Adipose tissue (tissue), 3 donors: Measurements from ENCODE around the gene CYP8B1. TPM values are rescaled to one million over a fixed set of nuclear protein-coding genes. Genes with fewer than 3 reads are reported as not detected.

Experiments used
- H3K27ac ChIP-seq: one replicate; pipeline ENCODE4 v1.5.1; 2013; ENCODE audit warnings: low read depth, low read length
- WGBS, 3 donors: extraction: QIAGEN DNeasy Blood & Tissue Kit; methylation state at CpG; one replicate each; pipeline ENCODE4 v1.1.7; 2013; 5-methylcytosine and 5-hydroxymethylcytosine counted together
- polyA plus RNA-seq, 3 donors: library from polyadenylated mRNA; stranded (reverse); fragments of 200-250 nt; gene quantifications; one replicate each; pipeline ENCODE4 v1.2.3, GENCODE V29; 2013
- donor health status: healthy with polysubstance abuse.
- donor health status: Bipolar disorder and iron deficiency.
- donor health status: healthy.

CYP8B1 gene
- polyA plus RNA-seq, 3 donors: 0.01 TPM; not detected in 2

DNA sequence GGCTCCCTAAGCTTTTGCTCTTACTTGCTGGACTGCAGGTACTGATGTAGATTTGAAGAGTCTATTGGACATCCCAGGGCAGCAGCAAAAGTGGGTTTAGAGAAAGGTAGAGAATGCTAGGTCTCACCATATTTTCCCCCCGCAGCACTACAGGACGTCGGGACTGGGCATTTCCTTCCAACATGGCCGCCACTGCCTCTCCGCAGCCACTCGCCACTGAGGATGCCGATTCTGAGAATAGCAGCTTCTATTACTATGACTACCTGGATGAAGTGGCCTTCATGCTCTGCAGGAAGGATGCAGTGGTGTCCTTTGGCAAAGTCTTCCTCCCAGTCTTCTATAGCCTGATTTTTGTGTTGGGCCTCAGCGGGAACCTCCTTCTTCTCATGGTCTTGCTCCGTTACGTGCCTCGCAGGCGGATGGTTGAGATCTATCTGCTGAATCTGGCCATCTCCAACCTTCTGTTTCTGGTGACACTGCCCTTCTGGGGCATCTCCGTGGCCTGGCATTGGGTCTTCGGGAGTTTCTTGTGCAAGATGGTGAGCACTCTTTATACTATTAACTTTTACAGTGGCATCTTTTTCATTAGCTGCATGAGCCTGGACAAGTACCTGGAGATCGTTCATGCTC lies 11.2 kb downstream of the CYP8B1 start:
- H3K27ac ChIP-seq: no peak overlapping the region
- 92 to 94% (median 94%) methylated on average over 15 of the region's 15 CpGs for WGBS, 3 donors

DNA sequence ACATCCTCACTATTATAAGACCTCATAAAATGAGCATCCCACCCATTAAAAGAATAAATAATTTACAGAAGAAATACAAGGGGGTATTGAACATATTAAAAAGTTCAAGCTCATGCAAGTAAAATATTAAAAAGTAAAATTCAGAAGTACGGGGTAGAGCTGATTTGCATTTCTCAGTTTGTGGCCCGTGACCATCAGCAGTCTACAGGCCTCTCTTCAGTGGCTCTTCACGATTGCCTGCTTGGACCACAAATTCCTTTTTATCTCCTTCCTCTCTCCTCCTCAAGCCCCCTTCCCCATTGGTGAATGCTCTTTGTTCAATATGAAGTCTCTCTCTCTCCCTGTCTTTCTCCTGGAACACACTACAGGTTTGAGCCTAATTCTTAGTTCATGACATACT lies 19.1 kb downstream of the CYP8B1 start:
- 88 to 92% (median 90%) methylated on average over 3 of the region's 3 CpGs for WGBS, 3 donors

GRCh38 chr3:42855547-42856380 lies 19.9 kb downstream of the CYP8B1 start:
- H3K27ac ChIP-seq: no peak overlapping the region
- WGBS, 3 donors: 31 to 72% (median 64%) methylated on average over 4 of the region's 4 CpGs

More for the DNA sequence above, 19.1 kb downstream of the CYP8B1 start:
- no peak overlapping the region for H3K27ac ChIP-seq

GRCh38 chr3:42855219-42855546 lies 20.5 kb downstream of the CYP8B1 start:
- H3K27ac ChIP-seq: no peak overlapping the region

GRCh38 chr3:42853739-42854302 lies 21.9 kb downstream of the CYP8B1 start:
- no peak overlapping the region for H3K27ac ChIP-seq
- 62 to 87% (median 82%) methylated on average over 4 of the region's 4 CpGs for WGBS, 3 donors

- no peak overlapping the region for H3K27ac ChIP-seq
- 72 to 85% (median 81%) methylated on average over 1 of the region's 1 CpG for WGBS, 3 donors
Measured at GRCh38 chr3:42853056-42853455, 22.6 kb downstream of the CYP8B1 start.

DNA sequence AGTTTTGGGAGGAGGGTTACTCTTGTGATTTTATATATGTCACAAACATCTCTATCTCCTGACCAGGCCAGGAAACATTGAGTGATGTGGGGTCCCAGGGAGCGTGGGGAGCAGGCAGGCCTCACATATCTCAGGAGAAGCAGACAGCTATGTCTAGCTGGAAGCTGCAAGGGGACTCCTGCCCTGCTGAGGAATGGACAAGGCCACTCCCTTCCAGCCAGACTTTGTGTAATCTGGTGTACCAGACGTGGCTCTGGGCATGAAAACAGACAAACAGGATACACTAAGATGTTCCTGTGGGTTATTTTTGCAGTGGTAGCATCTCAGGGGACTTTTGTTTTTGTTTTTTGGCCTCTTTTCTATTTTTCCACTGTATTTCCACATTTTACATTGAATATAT lies 23.2 kb downstream of the CYP8B1 start:
- no peak overlapping the region for H3K27ac ChIP-seq
- WGBS, 3 donors: 19 to 43% (median 29%) methylated on average over 2 of the region's 2 CpGs

DNA sequence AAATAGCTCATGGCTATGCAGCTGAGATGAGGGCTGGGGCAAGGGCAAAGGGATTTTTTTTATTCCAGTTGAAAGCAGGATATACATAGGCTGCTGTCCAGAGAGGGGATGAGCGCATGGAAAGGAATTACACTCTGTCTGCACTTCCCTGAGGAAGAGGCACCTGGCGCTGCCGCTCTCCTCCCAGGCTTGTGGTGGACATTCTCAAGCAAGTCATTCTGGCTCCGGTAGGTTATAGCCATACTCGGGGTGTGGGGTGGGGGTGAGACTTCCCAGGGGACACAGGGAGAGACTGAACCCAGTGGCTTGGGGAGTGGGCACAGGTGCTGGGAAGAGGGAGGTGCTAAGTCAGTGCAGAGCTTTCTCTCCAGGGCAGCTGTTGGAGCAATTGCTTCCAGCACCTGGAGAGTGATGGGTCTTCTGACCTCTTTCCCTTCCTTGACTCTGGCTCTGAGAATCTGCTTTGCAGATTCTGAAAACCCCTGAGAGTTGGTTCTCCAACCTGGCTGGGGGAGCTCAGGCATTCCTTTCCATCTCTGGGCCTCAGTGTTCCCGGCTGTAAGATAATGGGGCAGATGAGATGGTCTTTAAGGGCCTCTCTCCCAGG lies 24.3 kb downstream of the CYP8B1 start:
- WGBS, 3 donors: 87 to 95% (median 93%) methylated on average over 6 of the region's 6 CpGs
- no peak overlapping the region for H3K27ac ChIP-seq

DNA sequence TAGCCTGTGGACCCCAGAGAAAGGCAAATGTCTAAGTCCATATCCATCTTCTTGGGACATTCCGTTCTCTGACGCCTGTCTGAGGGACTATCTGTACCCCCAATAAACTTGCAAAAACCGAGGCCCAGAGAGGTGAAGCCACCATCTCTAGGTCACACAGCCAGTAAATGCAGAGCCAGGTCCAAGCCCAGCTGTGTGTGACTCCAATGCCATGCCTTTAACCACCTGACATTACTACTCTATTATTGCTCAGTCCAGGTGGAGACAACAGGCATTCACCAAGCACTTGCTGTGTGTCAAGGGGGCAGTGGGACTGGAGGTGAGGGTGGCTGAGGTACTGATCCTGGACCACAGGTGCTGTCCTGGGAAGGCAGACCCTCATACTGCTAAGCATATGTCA lies 25.4 kb downstream of the CYP8B1 start:
- WGBS, 3 donors: 93 to 95% (median 95%) methylated on average over 3 of the region's 3 CpGs
- H3K27ac ChIP-seq: no peak overlapping the region

- H3K27ac ChIP-seq: no peak overlapping the region
- WGBS, 3 donors: 96 to 99% (median 99%) methylated on average over 7 of the region's 7 CpGs
Measured at GRCh38 chr3:42849017-42849416, 26.7 kb downstream of the CYP8B1 start.

DNA sequence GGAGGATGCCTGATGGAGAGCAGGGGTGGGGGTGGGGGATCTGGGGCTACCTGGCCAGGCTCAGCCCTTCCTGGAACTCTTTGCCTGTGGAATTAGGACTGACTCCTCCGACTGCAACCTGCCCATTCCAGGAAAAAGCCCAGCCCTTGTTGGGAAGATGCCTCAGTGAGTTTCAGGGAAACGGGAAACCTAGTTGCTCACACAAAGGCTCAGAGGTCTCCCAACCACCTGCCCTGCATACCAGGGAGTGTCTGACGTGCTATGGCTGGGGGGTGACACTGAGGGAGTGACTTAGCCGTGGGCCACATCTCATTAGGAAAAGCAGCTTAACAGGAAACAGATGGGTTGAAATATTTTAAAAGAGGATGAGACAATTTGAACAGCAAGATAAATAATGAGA lies 27.9 kb downstream of the CYP8B1 start:
- 40 to 77% (median 42%) methylated on average over 4 of the region's 4 CpGs for WGBS, 3 donors
- no peak overlapping the region for H3K27ac ChIP-seq

GRCh38 chr3:42846685-42847522 lies 28.8 kb downstream of the CYP8B1 start:
- no peak overlapping the region for H3K27ac ChIP-seq
- 33 to 66% (median 34%) methylated on average over 5 of the region's 5 CpGs for WGBS, 3 donors

GRCh38 chr3:42844815-42845214 lies 30.9 kb downstream of the CYP8B1 start:
- H3K27ac ChIP-seq: no peak overlapping the region
- WGBS, 3 donors: 82 to 89% (median 83%) methylated on average over 4 of the region's 4 CpGs

- 74 to 90% (median 81%) methylated on average over 1 of the region's 1 CpG for WGBS, 3 donors
- H3K27ac ChIP-seq: no peak overlapping the region
Measured at GRCh38 chr3:42844412-42844713, 31.3 kb downstream of the CYP8B1 start.

- H3K27ac ChIP-seq: no peak overlapping the region
- 58 to 76% (median 63%) methylated on average over 6 of the region's 6 CpGs for WGBS, 3 donors
Measured at GRCh38 chr3:42843713-42844411, 31.8 kb downstream of the CYP8B1 start.

DNA sequence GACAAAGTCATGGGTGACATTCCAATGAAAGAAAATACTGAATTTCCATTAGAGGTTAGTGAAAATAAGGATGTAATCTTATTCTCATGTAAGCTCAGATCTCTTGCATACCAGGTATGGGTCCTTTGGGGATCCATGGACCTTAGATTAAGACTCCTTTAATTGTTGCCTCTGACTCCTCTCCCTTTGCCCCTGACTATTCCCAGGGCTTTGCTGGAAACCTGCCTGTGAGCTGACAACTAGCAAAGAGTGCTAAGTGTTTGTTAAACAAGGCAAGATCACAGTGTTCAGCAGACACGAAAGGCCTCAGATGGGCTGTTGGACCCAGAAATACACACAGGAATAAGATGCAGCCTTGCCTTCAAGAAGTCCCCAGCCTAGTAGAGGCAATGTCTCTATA lies 34.3 kb downstream of the CYP8B1 start:
- 70 to 88% (median 84%) methylated on average over 1 of the region's 1 CpG for WGBS, 3 donors
- H3K27ac ChIP-seq: no peak overlapping the region

DNA sequence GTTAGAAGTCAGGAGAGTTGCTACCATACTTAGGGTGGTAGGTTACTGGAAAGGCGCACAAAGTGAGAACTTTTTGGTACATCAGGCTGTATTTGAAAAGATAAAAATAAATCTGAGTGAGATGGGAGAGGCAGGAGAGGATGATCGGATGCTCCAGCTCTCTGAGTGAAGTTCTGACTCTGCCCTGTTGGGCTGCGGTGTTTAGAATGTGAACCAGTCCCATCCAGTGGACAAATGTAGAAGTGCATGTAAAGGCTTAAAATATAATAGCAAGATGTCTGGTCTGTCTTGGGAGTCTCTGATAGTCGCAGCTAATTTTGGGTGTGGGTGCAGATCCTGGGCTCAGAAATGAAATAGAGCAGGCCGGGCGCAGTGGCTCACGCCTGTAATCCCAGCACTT lies 36.1 kb downstream of the CYP8B1 start:
- WGBS, 3 donors: 31 to 35% (median 32%) methylated on average over 7 of the region's 7 CpGs
- no peak overlapping the region for H3K27ac ChIP-seq

- 74 to 86% (median 75%) methylated on average over 4 of the region's 4 CpGs for WGBS, 3 donors
- H3K27ac ChIP-seq: no peak overlapping the region
Measured at GRCh38 chr3:42838571-42838970, 37.1 kb downstream of the CYP8B1 start.
